ENCODE measurements around the gene SH3RF3.

Gene SH3RF3

DNA sequence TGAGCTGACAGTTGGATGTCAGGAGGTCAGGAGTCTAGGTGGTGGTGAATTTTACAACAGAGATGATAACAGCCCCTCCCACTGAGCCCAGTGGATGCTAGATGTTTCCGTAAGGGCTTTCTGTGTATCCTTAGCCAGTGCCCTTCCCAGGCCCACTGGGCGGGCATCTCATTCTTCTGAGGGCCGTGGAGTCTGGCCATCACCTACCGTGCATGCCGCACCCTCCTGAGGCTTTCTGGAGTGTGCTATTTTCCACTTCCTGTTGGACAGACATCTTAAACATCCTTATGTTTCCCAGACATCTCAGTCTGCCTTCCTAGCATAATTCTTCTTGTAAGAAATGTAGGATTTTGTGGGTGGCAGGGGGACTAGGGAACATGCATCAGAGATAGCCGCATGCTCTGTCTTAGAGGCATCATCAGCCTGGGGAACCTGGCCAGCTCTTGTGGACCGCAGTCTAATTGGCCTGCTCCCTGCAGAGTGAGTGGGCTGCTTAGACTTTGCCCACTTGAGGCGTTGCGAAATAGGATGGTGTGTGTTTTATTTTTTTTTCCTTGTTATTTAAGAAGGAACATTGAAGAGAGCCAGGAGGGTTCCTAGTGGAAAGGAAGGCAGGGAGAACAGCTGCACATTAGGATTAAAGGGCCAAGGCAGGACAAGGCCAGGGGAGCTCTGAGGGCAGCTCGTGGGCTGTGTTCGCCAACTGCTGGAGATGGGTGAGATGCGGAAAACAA lies 135.8 kb downstream of the SH3RF3 start:
- DNase-seq (ENCODE audit: low read depth), result no peak

- no peak for DNase-seq (ENCODE audit: low read depth)
Measured at GRCh38 chr2:109265369-109265768, 136.4 kb downstream of the SH3RF3 start.

GRCh38 chr2:109265953-109266352 lies 136.9 kb downstream of the SH3RF3 start:
- no peak for DNase-seq (ENCODE audit: low read depth)

GRCh38 chr2:109266496-109266895 lies 137.5 kb downstream of the SH3RF3 start:
- DNase-seq (ENCODE audit: low read depth), result no peak

DNA sequence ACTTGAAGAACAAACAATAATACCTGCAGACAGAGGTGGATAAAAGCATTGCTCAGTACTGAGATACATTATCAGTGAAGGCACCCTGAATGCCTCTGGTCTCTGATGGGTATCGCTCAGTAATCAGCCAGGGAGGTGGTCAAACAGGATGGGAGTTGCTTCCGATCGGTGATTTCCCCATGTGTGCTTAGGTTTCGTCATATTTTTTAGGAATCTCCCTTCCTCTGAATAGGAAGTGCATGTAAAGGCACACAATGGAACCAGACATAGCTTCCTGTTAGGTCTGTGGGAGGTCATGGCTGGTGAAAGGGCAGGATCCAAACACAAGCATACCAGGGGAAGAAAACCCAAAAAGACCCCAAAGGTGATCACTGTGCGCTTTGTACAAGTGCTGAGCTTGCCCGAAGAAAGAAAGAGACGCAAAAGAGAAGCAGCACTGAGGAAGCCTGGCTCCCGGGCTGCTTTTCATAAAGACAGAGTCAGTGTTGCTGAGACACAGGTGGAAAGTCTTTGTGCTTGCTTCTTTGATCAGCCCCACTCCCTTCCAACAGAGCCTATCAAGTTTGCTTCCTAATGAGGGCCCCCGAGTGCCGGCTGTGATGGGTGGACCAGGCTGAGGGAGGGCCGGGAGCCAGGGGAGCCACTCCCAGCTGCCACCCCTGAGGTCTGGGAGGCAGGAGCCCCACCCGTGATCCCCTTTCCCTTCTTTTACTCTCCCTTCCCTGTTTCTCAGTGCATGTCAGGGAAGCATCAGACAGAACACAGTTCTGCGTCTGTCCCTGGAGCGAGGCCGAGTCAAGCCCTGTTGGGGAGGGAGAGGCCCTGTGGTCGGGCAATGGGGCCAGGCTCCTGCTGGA lies 138.2 kb downstream of the SH3RF3 start:
- DNase-seq (ENCODE audit: low read depth), result no peak

GRCh38 chr2:109268916-109269315 lies 139.9 kb downstream of the SH3RF3 start:
- no peak for DNase-seq (ENCODE audit: low read depth)

GRCh38 chr2:109269706-109270504 lies 140.9 kb downstream of the SH3RF3 start:
- no peak for DNase-seq (ENCODE audit: low read depth)

DNA sequence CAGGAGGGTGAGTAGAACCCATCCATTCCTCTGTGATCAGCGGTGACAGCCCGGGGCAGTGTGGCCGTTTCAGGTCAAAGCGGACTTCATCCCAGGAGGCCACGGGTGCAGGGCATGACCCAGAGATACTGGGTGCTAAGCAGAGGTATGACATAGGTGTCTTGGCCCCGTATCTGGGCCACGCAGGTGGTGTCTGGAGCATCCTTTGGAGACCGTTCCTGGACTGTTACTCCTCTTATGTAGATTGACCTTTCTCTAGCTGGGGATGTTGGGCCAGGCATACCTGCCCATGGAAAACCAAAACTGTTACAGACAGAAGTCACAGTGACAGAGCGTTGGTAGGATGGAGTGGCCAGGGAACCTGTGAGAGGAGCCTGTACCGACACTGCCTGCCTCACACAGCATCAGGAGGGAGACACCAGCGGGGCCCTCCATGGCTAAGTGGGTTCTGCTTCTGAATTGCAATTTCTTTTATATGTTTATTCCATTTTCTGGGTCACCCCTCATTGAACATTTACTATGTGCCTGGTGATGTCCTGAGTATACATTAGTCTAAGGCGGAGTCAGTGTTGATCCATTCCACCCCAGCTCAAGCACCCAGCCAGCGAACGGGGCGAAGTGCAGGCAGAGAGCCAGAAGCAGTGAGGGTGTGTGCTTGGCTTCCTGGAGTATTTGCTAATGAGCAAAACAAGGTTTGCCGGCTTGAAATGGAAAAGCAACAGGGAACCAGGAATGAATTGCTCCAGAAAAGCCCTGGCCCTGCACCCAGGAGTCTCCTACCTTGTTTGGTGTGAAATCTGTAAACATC lies 141.7 kb downstream of the SH3RF3 start:
- DNase-seq (ENCODE audit: low read depth), result no peak

- no peak for DNase-seq (ENCODE audit: low read depth)
Measured at GRCh38 chr2:109271920-109272319, 142.9 kb downstream of the SH3RF3 start.

- DNase-seq (ENCODE audit: low read depth), result no peak
Measured at GRCh38 chr2:109272461-109272860, 143.5 kb downstream of the SH3RF3 start.

DNA sequence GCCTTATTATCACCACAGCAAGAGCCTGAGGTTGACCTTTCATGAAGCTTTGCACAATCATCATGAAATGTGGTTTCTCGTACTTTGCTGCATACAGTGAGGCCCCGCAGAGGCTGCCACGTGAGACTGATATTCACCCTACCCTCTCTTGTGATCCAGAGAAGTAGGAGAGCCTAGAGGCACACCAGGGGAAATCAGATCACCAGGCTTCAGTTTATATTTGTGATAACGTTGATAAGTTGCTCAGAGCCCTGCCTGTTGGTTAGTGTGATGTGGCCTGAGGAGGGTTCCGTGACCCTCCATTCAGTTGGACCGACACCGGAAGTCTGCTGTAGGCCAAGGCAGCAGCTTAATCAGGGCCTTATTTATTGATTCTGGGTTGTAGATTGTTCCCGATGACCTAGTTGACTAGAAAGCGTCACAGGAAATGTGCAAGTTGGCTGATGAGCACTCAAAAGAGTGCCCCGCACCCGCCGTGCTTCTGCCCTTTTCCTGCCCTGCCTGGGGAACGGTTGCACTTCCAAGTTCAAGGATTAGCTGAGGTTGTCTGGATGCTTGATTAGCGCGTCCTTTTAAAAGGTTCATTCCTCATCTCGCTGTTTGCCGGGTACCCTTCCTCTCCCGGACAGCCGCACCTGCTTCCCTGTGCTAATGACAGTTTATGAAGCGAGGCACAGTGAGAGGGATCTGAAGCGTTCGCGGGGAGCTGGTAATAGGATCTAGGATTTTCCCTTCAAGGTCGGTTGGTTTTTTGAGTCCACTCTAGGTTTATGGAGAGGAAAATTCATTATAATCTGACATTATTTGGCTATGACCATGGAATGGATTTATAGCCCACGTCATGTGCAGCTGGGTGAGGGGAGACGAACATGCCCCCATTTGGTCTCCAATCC lies 146.4 kb downstream of the SH3RF3 start:
- no peak for DNase-seq (ENCODE audit: low read depth)

GRCh38 chr2:109277406-109277805 lies 148.4 kb downstream of the SH3RF3 start:
- DNase-seq (ENCODE audit: low read depth), result no peak

DNA sequence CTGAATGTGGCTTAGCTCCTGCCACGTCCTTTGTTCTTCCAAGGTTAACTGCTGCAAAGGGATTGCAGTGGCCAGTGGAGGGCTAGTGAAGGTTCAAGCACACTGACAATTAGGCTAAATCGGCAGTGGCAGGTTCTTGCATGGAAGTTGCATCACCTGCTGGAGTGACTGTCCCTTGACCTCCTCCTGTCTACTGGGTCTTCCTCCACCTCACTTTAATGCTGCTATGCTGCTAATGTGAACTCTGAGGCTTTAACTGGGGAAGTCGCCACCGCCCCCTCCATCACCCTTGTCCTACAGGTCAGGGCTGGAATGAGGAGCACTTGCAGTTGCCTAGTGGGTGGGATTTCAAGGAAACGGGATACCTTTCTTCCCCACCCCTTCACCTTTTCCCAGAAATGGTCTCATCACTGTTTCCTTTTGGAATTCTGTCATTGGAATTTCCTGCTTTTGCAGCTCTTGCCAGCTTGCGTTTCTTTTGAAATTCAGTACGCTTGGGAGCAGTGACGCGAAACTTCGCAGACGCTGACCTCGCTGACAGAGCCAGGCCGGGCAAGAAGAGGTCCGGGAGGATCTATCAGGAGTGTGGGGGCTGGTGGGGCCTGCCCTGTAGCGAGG lies 150.3 kb downstream of the SH3RF3 start:
- DNase-seq (ENCODE audit: low read depth), result no peak

DNA sequence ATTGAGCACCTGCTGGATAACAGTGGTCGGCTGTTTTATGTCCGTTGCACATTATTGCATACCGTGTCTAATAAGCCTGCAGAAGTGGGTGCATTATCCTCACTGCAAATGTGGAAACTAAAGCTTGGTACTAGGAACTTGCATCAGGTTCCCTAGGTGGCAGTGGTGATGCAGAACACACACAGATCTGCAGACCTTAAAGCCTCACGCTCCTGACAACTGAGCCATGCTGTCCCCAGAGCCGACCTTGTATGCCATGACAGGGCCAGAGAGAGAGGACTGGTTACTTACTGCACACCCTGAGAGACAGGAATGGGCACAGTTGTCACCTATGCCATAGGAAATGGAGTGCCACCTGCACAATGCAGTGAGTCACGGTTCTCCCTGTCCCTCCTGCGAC lies 151.8 kb downstream of the SH3RF3 start:
- DNase-seq (ENCODE audit: low read depth), result no peak

- no peak for DNase-seq (ENCODE audit: low read depth)
Measured at GRCh38 chr2:109282360-109282759, 153.4 kb downstream of the SH3RF3 start.

- DNase-seq (ENCODE audit: low read depth), result no peak
Measured at GRCh38 chr2:109282865-109283264, 153.9 kb downstream of the SH3RF3 start.

- DNase-seq (ENCODE audit: low read depth), result no peak
Measured at GRCh38 chr2:109284826-109285225, 155.8 kb downstream of the SH3RF3 start.

DNA sequence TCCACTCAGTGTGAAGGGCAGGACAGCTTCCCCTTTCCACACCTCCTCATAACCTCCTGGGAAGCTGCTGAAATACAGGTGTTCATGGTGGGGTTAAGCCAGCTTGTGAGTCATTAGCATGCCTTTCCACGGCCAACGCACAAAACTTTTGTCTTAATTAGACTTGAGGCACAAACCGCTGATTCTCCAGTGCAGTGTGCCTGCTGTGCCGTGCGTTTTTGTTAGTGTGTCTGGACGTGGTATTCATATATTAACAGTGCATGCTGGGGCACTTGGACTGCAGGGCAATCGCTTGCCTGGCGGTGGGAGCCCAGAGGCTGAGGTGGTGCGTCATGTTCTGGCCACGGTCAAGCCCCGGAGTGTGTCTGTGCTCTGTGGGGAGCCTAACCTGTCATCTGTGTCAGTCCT lies 156.2 kb downstream of the SH3RF3 start:
- DNase-seq (ENCODE audit: low read depth), result no peak

DNA sequence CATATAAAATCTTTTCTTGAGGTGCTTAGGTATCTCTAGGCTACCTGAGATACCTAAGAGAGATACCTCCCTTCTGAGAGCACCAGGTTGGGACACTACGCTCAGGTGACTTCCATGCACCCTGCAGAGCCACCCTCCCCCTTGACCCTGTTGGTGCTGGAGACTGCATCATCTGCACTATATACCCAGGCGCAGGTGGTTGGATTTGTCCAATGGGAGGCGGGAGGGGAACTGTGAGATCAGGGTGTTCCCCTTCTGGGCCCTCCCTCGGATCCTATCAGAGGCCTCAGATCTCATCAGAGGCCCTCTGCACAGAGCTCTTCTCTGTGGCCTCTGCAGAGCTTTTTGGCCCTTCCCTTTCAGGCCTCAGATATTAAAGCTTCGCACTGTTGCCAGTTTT lies 158.4 kb downstream of the SH3RF3 start:
- no peak for DNase-seq (ENCODE audit: low read depth)

DNA sequence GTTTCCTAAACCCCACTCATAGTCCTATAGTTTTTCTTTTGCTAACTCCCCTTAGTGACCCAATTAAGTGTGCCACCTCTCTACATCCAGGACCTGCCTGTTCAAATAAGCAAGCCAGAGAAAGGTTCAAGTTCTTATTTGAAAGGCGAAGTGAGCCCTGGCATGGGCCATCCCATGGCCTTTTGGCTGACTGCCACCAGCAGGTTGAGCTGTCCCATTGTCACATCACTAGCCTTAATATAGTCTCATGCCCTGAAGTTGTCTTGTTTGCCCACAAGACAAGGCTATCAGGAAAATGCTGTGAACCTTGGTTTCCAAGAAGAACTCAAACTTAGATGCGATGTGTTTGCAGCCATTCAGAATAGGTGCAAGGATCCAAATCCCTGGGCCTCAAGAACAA lies 158.8 kb downstream of the SH3RF3 start:
- no peak for DNase-seq (ENCODE audit: low read depth)

All from T-helper 22 cell (primary cell).